GM21381 (cell line): Measurements from ENCODE around the gene GRAMD2B.
"Not testable (repeated sequence)": the region's sequence is repeated elsewhere in the genome, so short reads cannot be mapped to it uniquely, and the experiment has no call there.

ENCODE experiments used
- ATAC-seq: cut with Tn5 transposase; IDR thresholded peaks from one replicate; pipeline ENCODE4 v1.9.1; 2021; ENCODE audit warnings: mild to moderate bottlenecking, moderate library complexity; ENCODE audit not compliant: unreplicated experiment

GRAMD2B gene

GRCh38 chr5:126508962-126509279 is 85.7 kb downstream of the GRAMD2B start:
- no peak for ATAC-seq

GRCh38 chr5:126509339-126509738 is 86.1 kb downstream of the GRAMD2B start:
- ATAC-seq, result no peak

- no peak for ATAC-seq
Observed at GRCh38 chr5:126511961-126512360, 88.8 kb downstream of the GRAMD2B start.

- ATAC-seq, result no peak
Observed at GRCh38 chr5:126512451-126512850, 89.2 kb downstream of the GRAMD2B start.

- no peak for ATAC-seq
Observed at GRCh38 chr5:126513302-126513701, 90.1 kb downstream of the GRAMD2B start.

GRCh38 chr5:126513703-126514102 is 90.5 kb downstream of the GRAMD2B start:
- ATAC-seq, result no peak

GRCh38 chr5:126514131-126514557 is 90.9 kb downstream of the GRAMD2B start:
- ATAC-seq, result no peak

GRCh38 chr5:126514558-126515141 is 91.4 kb downstream of the GRAMD2B start:
- no peak for ATAC-seq

GRCh38 chr5:126515337-126515736 is 92.1 kb downstream of the GRAMD2B start:
- no peak for ATAC-seq

- ATAC-seq, result no peak
Observed at GRCh38 chr5:126516133-126516532, 92.9 kb downstream of the GRAMD2B start.

GRCh38 chr5:126516852-126517251 is 93.6 kb downstream of the GRAMD2B start:
- ATAC-seq, result no peak

GRCh38 chr5:126519223-126519622 is 96.0 kb downstream of the GRAMD2B start:
- ATAC-seq, result not testable (repeated sequence)

- ATAC-seq, result no peak
Observed at GRCh38 chr5:126519637-126520592, 96.7 kb downstream of the GRAMD2B start.

GRCh38 chr5:126520593-126520953 is 97.4 kb downstream of the GRAMD2B start:
- no peak for ATAC-seq

GRCh38 chr5:126521130-126521529 is 97.9 kb downstream of the GRAMD2B start:
- ATAC-seq, result no peak

GRCh38 chr5:126523818-126524510 is 100.8 kb downstream of the GRAMD2B start:
- no peak for ATAC-seq

- no peak for ATAC-seq
Observed at GRCh38 chr5:126525630-126526245, 102.5 kb downstream of the GRAMD2B start.

GRCh38 chr5:126526493-126526892 is 103.3 kb downstream of the GRAMD2B start:
- no peak for ATAC-seq

GRCh38 chr5:126527158-126527557 is 103.9 kb downstream of the GRAMD2B start:
- no peak for ATAC-seq

GRCh38 chr5:126527892-126528291 is 104.7 kb downstream of the GRAMD2B start:
- no peak for ATAC-seq

GRCh38 chr5:126531543-126532120 is 108.4 kb downstream of the GRAMD2B start:
- no peak for ATAC-seq
